Forelimb muscle (tissue), 1 donor: ENCODE data around the gene PPIP5K1. TPM values are rescaled to one million over a fixed set of nuclear protein-coding genes. Genes with fewer than 3 reads are reported as not detected.

Experiments
- DNase-seq: peaks from one replicate; pipeline ENCODE4 v3.0.0-alpha.2; 2013; ENCODE audit warnings: low read depth
- polyA plus RNA-seq: library from polyadenylated mRNA; unstranded; fragments of 120-200 nt; gene quantifications from one replicate; pipeline ENCODE4 v1.2.1, GENCODE V29; 2013; ENCODE audit not compliant: insufficient read length

Gene PPIP5K1
- polyA plus RNA-seq, 1 donor: 9.9 TPM

GRCh38 chr15:43488790-43489189 is 101.2 kb downstream of the PPIP5K1 start:
- DNase-seq: no peak

GRCh38 chr15:43487271-43487895 is 102.6 kb downstream of the PPIP5K1 start:
- DNase-seq: no peak

- no peak for DNase-seq
Observed at GRCh38 chr15:43484455-43484854, 105.6 kb downstream of the PPIP5K1 start.

Other genes with a start within 250 kb of the PPIP5K1 start
- 14.4 TPM for gene ZSCAN29, start 219.2 kb downstream of the PPIP5K1 start, polyA plus RNA-seq
- 13.1 TPM for gene TUBGCP4, start 219.1 kb downstream of the PPIP5K1 start, polyA plus RNA-seq
- gene TP53BP1, start 97.1 kb downstream of the PPIP5K1 start, polyA plus RNA-seq: 42.5 TPM
- gene MAP1A, start 72.6 kb downstream of the PPIP5K1 start, polyA plus RNA-seq: 28.3 TPM
- not detected for gene CKMT1B, start 3.8 kb upstream of the PPIP5K1 start, polyA plus RNA-seq
- gene STRC, start 28.6 kb upstream of the PPIP5K1 start, polyA plus RNA-seq: 0.90 TPM
- 2.1 TPM for gene CATSPER2, start 58.6 kb upstream of the PPIP5K1 start, polyA plus RNA-seq
- gene CKMT1A, start 103.7 kb upstream of the PPIP5K1 start, polyA plus RNA-seq: not detected
- gene PDIA3, start 156.2 kb upstream of the PPIP5K1 start, polyA plus RNA-seq: 165 TPM
- 1.8 TPM for gene ELL3, start 186.8 kb upstream of the PPIP5K1 start, polyA plus RNA-seq
- 489 TPM for gene SERF2, start 202.1 kb upstream of the PPIP5K1 start, polyA plus RNA-seq
- gene SERINC4, start 210.0 kb upstream of the PPIP5K1 start, polyA plus RNA-seq: 0.42 TPM
- 12.4 TPM for gene HYPK, start 210.4 kb upstream of the PPIP5K1 start, polyA plus RNA-seq
- 30.3 TPM for gene MFAP1, start 234.5 kb upstream of the PPIP5K1 start, polyA plus RNA-seq
- 6.3 TPM for gene WDR76, start 236.8 kb upstream of the PPIP5K1 start, polyA plus RNA-seq